ENCODE measurements around the gene RFX2.
A peak's percentile ranks its signal among the peaks of the same experiment; 100 is the strongest.

The RFX2 gene

DNA sequence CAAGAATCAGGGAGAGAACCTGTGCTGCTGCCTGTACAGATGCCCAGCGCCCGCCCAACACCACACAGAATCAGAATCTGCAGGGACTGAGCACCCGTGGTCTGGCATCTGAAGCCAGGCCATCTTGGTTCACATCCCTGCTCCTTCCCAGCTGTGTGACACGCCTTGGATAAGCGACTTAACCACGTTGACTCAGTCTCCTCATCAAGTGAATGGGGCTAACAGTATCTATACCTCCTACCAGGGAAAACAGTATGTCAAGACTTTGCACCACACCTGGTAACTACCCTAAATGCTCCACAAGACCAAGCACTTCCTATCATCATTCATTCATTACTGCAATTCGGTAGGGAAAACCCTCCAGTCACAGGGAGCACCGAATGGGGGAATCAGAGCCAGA, 133.5 kb downstream of the RFX2 start:
- no peaks in the 10 kb centered on the region for H3K9me3 ChIP-seq
- no peaks in the 10 kb centered on the region for H3K27me3 ChIP-seq
- H3K36me3 ChIP-seq: peaks cover 33% of the 10 kb centered on the region
- peaks cover 15 to 24% of the 10 kb centered on the region in 2 experiments for H3K4me1 ChIP-seq (ENCODE audit: control insufficient read depth in 1 of 2, insufficient read depth in 1 of 2, low read depth in 1 of 2, low read length in 1 of 2)
- H3K27ac ChIP-seq: no peak overlapping the region
- TF ChIP-seq, protein P1, sequence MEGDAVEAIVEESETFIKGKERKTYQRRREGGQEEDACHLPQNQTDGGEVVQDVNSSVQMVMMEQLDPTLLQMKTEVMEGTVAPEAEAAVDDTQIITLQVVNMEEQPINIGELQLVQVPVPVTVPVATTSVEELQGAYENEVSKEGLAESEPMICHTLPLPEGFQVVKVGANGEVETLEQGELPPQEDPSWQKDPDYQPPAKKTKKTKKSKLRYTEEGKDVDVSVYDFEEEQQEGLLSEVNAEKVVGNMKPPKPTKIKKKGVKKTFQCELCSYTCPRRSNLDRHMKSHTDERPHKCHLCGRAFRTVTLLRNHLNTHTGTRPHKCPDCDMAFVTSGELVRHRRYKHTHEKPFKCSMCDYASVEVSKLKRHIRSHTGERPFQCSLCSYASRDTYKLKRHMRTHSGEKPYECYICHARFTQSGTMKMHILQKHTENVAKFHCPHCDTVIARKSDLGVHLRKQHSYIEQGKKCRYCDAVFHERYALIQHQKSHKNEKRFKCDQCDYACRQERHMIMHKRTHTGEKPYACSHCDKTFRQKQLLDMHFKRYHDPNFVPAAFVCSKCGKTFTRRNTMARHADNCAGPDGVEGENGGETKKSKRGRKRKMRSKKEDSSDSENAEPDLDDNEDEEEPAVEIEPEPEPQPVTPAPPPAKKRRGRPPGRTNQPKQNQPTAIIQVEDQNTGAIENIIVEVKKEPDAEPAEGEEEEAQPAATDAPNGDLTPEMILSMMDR (IDR thresholded peaks at IDR 0.05): no peak
- H3K4me3 ChIP-seq (ENCODE audit: low read depth in 1 of 2, low read length in 1 of 2): peak overlapping the region; percentile 86 to 94

DNA sequence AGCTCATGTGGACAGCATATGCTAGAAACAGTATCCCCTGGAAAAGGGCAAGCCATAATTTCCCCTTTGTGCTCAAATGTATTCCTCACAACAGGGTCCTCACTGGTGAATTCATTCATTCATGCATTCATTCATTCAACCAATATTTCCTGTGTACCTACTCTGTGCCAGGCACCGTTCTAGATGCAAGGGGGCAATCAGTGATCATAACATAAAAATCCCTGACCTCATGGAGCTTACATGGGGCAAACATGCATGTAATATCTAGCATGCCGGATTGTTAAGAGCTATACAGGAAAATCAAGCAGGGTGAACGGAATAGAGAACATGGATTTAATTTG, 134.9 kb downstream of the RFX2 start:
- TF ChIP-seq, protein P1 (IDR thresholded peaks at IDR 0.05): no peak
- Histone ChIP-seq H3K9me3 (no peaks in the 10 kb centered on the region), H3K4me3 (ENCODE audit: low read depth in 1 of 2, low read length in 1 of 2) (no peak overlapping the region), H3K4me1 (ENCODE audit: control insufficient read depth in 1 of 2, insufficient read depth in 1 of 2, low read depth in 1 of 2, low read length in 1 of 2) (peaks cover 15 to 24% of the 10 kb centered on the region in 2 experiments), H3K27ac (no peak overlapping the region), H3K27me3 (no peaks in the 10 kb centered on the region), H3K36me3 (peaks cover 38% of the 10 kb centered on the region)

DNA sequence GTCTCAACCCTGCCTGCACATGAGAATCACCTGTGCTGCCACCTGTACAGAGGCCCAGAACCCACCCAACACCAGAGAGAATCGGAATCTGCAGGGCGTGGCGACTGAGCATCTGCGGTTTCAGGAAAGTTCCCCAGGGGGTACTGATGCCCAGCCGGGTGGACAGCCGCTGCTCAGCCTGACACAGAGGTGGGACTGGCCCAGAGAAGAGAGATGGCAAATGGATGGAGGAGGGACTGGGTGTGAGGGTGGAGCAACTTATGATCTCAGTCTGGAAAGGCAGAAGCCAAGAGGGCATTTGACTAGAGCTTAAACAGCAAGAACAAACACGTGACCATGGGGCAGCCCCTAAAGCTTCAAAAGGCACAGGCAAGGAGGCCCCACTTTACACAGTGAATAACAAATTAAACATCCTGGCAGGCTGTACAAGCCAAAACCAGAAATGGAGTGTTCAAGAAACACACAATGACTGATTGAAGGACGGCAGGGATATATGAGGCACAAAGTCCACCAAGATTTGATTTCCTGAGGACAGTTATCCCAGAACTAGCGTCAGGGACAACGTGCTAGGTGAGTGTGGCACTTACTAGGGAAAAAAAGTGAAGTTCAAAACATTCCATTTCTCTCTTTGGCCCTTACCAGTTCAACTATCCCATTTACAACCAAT, 135.4 kb downstream of the RFX2 start:
- TF ChIP-seq, protein P1 (IDR thresholded peaks at IDR 0.05): no peak
- Histone ChIP-seq H3K4me3 (ENCODE audit: low read depth in 1 of 2, low read length in 1 of 2) (no peak overlapping the region), H3K27ac (no peak overlapping the region), H3K9me3 (no peaks in the 10 kb centered on the region), H3K4me1 (ENCODE audit: control insufficient read depth in 1 of 2, insufficient read depth in 1 of 2, low read depth in 1 of 2, low read length in 1 of 2) (peaks cover 15 to 24% of the 10 kb centered on the region in 2 experiments), H3K36me3 (peaks cover 38% of the 10 kb centered on the region), H3K27me3 (no peaks in the 10 kb centered on the region)

DNA sequence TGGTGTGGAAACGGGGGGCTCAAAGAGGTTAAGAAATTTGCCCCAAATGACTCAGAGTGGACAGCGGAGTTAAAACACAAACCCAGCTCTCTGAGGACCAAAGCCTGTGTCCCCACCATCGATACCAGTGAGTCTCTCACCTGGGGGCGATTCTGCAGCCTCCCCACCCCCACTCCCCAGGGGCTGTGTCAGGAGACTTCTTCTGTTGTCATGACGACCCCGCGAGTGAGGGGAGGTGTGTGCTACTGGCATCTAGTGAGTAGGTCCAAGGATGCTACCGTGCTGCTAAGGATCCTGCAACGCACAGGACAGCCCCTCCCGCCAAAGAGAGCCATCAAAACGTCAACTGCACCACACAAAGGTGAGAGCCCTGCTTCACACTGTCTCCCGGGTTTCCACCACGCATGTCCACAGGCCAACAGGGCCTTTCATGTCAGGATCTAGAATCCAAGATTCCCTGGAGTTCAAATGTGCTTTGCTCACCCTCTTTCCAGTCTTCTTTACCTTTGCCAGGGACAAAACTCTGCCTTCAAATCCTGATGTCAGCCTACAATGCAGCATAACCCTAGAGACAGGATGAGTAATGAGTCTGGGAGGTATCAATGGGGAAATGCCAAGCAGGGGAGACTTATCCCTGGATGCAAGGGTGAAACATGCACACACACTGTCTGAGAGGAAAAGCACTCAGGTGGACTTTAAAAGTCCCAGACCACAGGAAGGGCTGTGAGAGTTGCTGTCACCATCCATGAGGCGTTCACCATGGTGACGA, 136.2 kb downstream of the RFX2 start:
- Histone ChIP-seq H3K4me3 (ENCODE audit: low read depth in 1 of 2, low read length in 1 of 2) (no peak overlapping the region), H3K36me3 (peaks cover 44% of the 10 kb centered on the region), H3K27me3 (no peaks in the 10 kb centered on the region), H3K4me1 (ENCODE audit: control insufficient read depth in 1 of 2, insufficient read depth in 1 of 2, low read depth in 1 of 2, low read length in 1 of 2) (peaks cover 15 to 23% of the 10 kb centered on the region in 2 experiments), H3K27ac (no peak overlapping the region), H3K9me3 (no peaks in the 10 kb centered on the region)
- TF ChIP-seq, protein P1 (IDR thresholded peaks at IDR 0.05): no peak

DNA sequence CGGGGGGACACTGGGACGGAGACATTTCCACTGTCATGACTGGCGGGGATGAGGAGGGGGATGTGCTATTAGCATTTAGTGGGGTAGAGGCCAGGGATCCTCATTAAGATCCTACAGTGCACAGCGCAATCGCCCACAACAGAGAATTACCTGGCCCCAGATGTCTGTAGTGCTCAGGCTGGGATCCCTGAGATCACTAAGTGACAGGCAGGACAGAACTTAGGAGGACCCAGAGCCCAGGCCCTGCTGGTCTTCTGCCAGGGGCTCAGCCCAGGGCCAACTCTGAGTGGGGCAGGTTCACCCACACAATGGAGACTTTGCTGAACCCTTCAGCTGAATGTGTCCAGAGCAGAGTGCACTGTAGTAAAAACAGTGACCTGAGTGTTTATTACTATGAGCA, 136.9 kb downstream of the RFX2 start:
- TF ChIP-seq, protein P1 (IDR thresholded peaks at IDR 0.05): no peak
- no peak overlapping the region for H3K27ac ChIP-seq
- H3K27me3 ChIP-seq: no peaks in the 10 kb centered on the region
- H3K9me3 ChIP-seq: no peaks in the 10 kb centered on the region
- peaks cover 14 to 20% of the 10 kb centered on the region in 2 experiments for H3K4me1 ChIP-seq (ENCODE audit: control insufficient read depth in 1 of 2, insufficient read depth in 1 of 2, low read depth in 1 of 2, low read length in 1 of 2)
- H3K36me3 ChIP-seq: peaks cover 44% of the 10 kb centered on the region
- H3K4me3 ChIP-seq (ENCODE audit: low read depth in 1 of 2, low read length in 1 of 2): no peak overlapping the region
